CD4-positive, alpha-beta T cell (primary cell): ENCODE data around the gene EIPR1. TPM values are rescaled to one million over a fixed set of nuclear protein-coding genes. Genes with fewer than 3 reads are reported as not detected.

Experiments
- ATAC-seq: fragments of 200-7000 bp; cut with Tn5 transposase; one replicate; pipeline ENCODE4 v1.10.0; 2022; ENCODE audit warnings: mild to moderate bottlenecking; ENCODE audit not compliant: poor library complexity
- CTCF ChIA-PET: fragments of 350-600 bp; sonication (Branson Sonifier 250); formaldehyde crosslinking; loops from one replicate; lab custom pipeline; 2021; ENCODE audit warnings: antibody characterized with exemption, inconsistent platforms; lab: Charles Lee
- POLR2A ChIA-PET: fragments of 350-600 bp; sonication (Branson Sonifier 250); formaldehyde crosslinking; loops from one replicate; lab custom pipeline; 2021; ENCODE audit warnings: antibody characterized with exemption, inconsistent platforms; lab: Charles Lee
- DNase-seq, 14 experiments: peaks; one replicate each; pipeline ENCODE4 v3.0.0-alpha.2; 2013 to 2020; ENCODE audit warnings: mixed read lengths in 2 of 14
- H3K27ac ChIP-seq, 2 donors: one replicate each; pipeline versions ENCODE4 v1.5.1 to v1.7.0; 2013; ENCODE audit warnings: low read length in 2 of 2, low read depth in 1 of 2, mild to moderate bottlenecking in 1 of 2
- H3K27me3 ChIP-seq, 2 experiments: 1 replicate in 1 of 2; 2 replicates in 1 of 2; pipeline versions ENCODE4 v1.6.1 to v1.7.0; 2013; ENCODE audit warnings: low read length in 2 of 2, control low read depth in 1 of 2, mild to moderate bottlenecking in 1 of 2, moderate library complexity in 1 of 2; ENCODE audit not compliant: insufficient read depth in 2 of 2, control insufficient read depth in 1 of 2
- H3K36me3 ChIP-seq: one replicate; pipeline ENCODE4 v1.6.1; 2013; ENCODE audit warnings: low read length, control low read depth; ENCODE audit not compliant: insufficient read depth
- H3K4me1 ChIP-seq: one replicate; pipeline ENCODE4 v1.6.1; 2013; ENCODE audit warnings: low read length, control low read depth; ENCODE audit not compliant: insufficient read depth
- H3K4me3 ChIP-seq: one replicate; pipeline ENCODE4 v1.5.1; 2013; ENCODE audit warnings: mild to moderate bottlenecking, low read length, moderate library complexity
- H3K9me3 ChIP-seq, 2 experiments: 1 replicate in 1 of 2; 2 replicates in 1 of 2; pipeline versions ENCODE4 v1.6.1 to v1.7.0; 2013; ENCODE audit warnings: low read length in 2 of 2, mild to moderate bottlenecking in 2 of 2, control low read depth in 1 of 2, moderate library complexity in 1 of 2; ENCODE audit not compliant: control insufficient read depth in 1 of 2, insufficient read depth in 1 of 2
- H3K27ac Mint-ChIP-seq: one replicate; pipeline ENCODE4 v1.8.0; 2020; ENCODE audit warnings: mixed read lengths
- H3K27me3 Mint-ChIP-seq: one replicate; pipeline ENCODE4 v1.8.0; 2021; ENCODE audit warnings: mixed read lengths
- H3K36me3 Mint-ChIP-seq: one replicate; pipeline ENCODE4 v1.8.0; 2021; ENCODE audit warnings: low read depth, mixed read lengths
- H3K4me1 Mint-ChIP-seq: one replicate; pipeline ENCODE4 v1.8.0; 2021; ENCODE audit warnings: low read depth, mixed read lengths
- H3K4me3 Mint-ChIP-seq: one replicate; pipeline ENCODE4 v1.8.0; 2020; ENCODE audit warnings: mild to moderate bottlenecking, mixed read lengths
- H3K9me3 Mint-ChIP-seq: one replicate; pipeline ENCODE4 v1.8.0; 2020; ENCODE audit warnings: mixed read lengths
- CTCF ChIP-seq: fragments of 200-600 bp; IDR thresholded peaks from one replicate; pipeline ENCODE4 v1.8.0; 2022; ENCODE audit warnings: antibody characterized with exemption, mild to moderate bottlenecking
- intact Hi-C, 2 experiments: fragments of 100-400 bp; cut with DNase I in 1 of 2; cut with micrococcal nuclease in 1 of 2; formaldehyde crosslinking; loops; one replicate each; pipeline versions ENCODE4 v1.15.1 to v1.9.0; 2023 to 2025; cut with DNase I, micrococcal nuclease
- total RNA-seq, 174 experiments: library from RNA in 2 of 174; stranded (reverse) in 2 of 174; gene quantifications; one replicate each; pipeline ENCODE4 v1.2.3 and lab custom pipeline; 2021 to 2026

EIPR1 gene
- total RNA-seq, 2 experiments from 2014 or later, result 11.0 to 12.4 TPM

GRCh38 chr2:3263487-3263886 lies 114.1 kb downstream of the EIPR1 start:
- H3K27ac Mint-ChIP-seq, result no peak overlapping the region
- Histone ChIP-seq H3K27ac (no peak overlapping the region), H3K9me3 (no peaks in the 10 kb centered on the region), H3K36me3 (peaks cover 7% of the 10 kb centered on the region), H3K4me3 (no peak overlapping the region), H3K4me1 (no peaks in the 10 kb centered on the region), H3K27me3 (no peaks in the 10 kb centered on the region)
- no peaks in the 10 kb centered on the region for H3K9me3 Mint-ChIP-seq
- no peak for TF ChIP-seq CTCF
- peaks cover 32% of the 10 kb centered on the region for H3K36me3 Mint-ChIP-seq
- CTCF ChIA-PET, result no interaction called here
- no peak for DNase-seq
- no peak overlapping the region for H3K4me3 Mint-ChIP-seq
- no peak for ATAC-seq
- POLR2A ChIA-PET, result no interaction called here
- intact Hi-C loops, result no loop called here
- H3K4me1 Mint-ChIP-seq, result no peaks in the 10 kb centered on the region
- no peaks in the 10 kb centered on the region for H3K27me3 Mint-ChIP-seq

- ChIA-PET POLR2A (interaction anchor here (1.3 kb wide), 1 partner anchor 20 kb away, joined by 4 read pairs; no protein-coding TSS in a partner anchor), CTCF (no interaction called here)
- Mint-ChIP-seq H3K27me3 (no peaks in the 10 kb centered on the region), H3K4me1 (no peaks in the 10 kb centered on the region), H3K27ac (no peak overlapping the region), H3K9me3 (no peaks in the 10 kb centered on the region), H3K36me3 (peaks cover 38% of the 10 kb centered on the region), H3K4me3 (no peak overlapping the region)
- no peak overlapping the region for H3K4me3 ChIP-seq
- ATAC-seq, result no peak
- no peaks in the 10 kb centered on the region for H3K9me3 ChIP-seq
- H3K27me3 ChIP-seq, result no peaks in the 10 kb centered on the region
- H3K4me1 ChIP-seq, result no peaks in the 10 kb centered on the region
- no peak for TF ChIP-seq CTCF
- no peak for DNase-seq
- intact Hi-C loops, result no loop called here
- no peak overlapping the region for H3K27ac ChIP-seq
- peaks cover 7% of the 10 kb centered on the region for H3K36me3 ChIP-seq
These were observed 114.9 kb downstream of the EIPR1 start for GRCh38 chr2:3262437-3263388.

GRCh38 chr2:3261511-3261910 lies 116.1 kb downstream of the EIPR1 start:
- H3K4me3 ChIP-seq, result no peak overlapping the region
- H3K36me3 Mint-ChIP-seq, result peaks cover 42% of the 10 kb centered on the region
- no peak for ATAC-seq
- H3K4me1 ChIP-seq, result no peaks in the 10 kb centered on the region
- H3K9me3 Mint-ChIP-seq, result no peaks in the 10 kb centered on the region
- no peaks in the 10 kb centered on the region for H3K9me3 ChIP-seq
- no peak overlapping the region for H3K4me3 Mint-ChIP-seq
- H3K27me3 ChIP-seq, result no peaks in the 10 kb centered on the region
- H3K36me3 ChIP-seq, result peaks cover 13% of the 10 kb centered on the region
- H3K4me1 Mint-ChIP-seq, result no peaks in the 10 kb centered on the region
- intact Hi-C loops, result no loop called here
- TF ChIP-seq CTCF, result no peak
- no peaks in the 10 kb centered on the region for H3K27me3 Mint-ChIP-seq
- ChIA-PET POLR2A (interaction anchor here (1.3 kb wide), 1 partner anchor 19 kb away, joined by 4 read pairs; no protein-coding TSS in a partner anchor), CTCF (no interaction called here)
- no peak overlapping the region for H3K27ac ChIP-seq
- H3K27ac Mint-ChIP-seq, result no peak overlapping the region
- no peak for DNase-seq
